Skeletal muscle tissue (tissue), 4 donors: Measurements from ENCODE around the gene ASB10. TPM values are rescaled to one million over a fixed set of nuclear protein-coding genes. Genes with fewer than 3 reads are reported as not detected.

ENCODE experiments used
- H3K27ac ChIP-seq: one replicate; pipeline ENCODE4 v1.7.0; 2013; ENCODE audit warnings: mild to moderate bottlenecking, low read depth, low read length, inconsistent platforms
- H3K27me3 ChIP-seq, 3 donors: one replicate each; pipeline ENCODE4 v1.7.0; 2013; ENCODE audit warnings: low read length in 3 of 3; ENCODE audit not compliant: control insufficient read depth in 3 of 3, insufficient read depth in 3 of 3
- H3K36me3 ChIP-seq, 3 donors: one replicate each; pipeline ENCODE4 v1.7.0; 2013; ENCODE audit warnings: low read length in 3 of 3; ENCODE audit not compliant: control insufficient read depth in 3 of 3, insufficient read depth in 3 of 3
- H3K4me1 ChIP-seq, 3 donors: one replicate each; pipeline ENCODE4 v1.7.0; 2013; ENCODE audit warnings: low read length in 3 of 3, mild to moderate bottlenecking in 3 of 3; ENCODE audit not compliant: control insufficient read depth in 3 of 3, insufficient read depth in 3 of 3
- H3K4me3 ChIP-seq, 3 donors: one replicate each; pipeline ENCODE4 v1.7.0; 2013; ENCODE audit warnings: low read length in 3 of 3
- H3K9ac ChIP-seq, 3 donors: one replicate each; pipeline ENCODE4 v1.7.0; 2013; ENCODE audit warnings: low read length in 3 of 3, mild to moderate bottlenecking in 3 of 3, moderate library complexity in 2 of 3, low read depth in 1 of 3
- H3K9me3 ChIP-seq, 3 donors: one replicate each; pipeline ENCODE4 v1.7.0; 2013; ENCODE audit warnings: low read length in 3 of 3; ENCODE audit not compliant: control insufficient read depth in 3 of 3
- total RNA-seq: library from RNA; depleted of rRNA; stranded (reverse); fragments of >200 nt; gene quantifications from one replicate; pipeline ENCODE4 v1.2.3, GENCODE V29; 2014
- donor health status: Osteomylitis.

ASB10 gene
- total RNA-seq, 1 donor from 2014 or later, result 3.7 TPM

- Histone ChIP-seq H3K27ac (no peak overlapping the region), H3K4me1 (peaks cover 39 to 83% (median 57%) of the 10 kb centered on the region in 3 donors), H3K9me3 (no peaks in the 10 kb centered on the region), H3K36me3 (peaks cover 9 to 33% (median 30%) of the 10 kb centered on the region in 3 donors), H3K4me3 (no peak overlapping the region), H3K27me3 (peaks cover 3 to 5% (median 4%) of the 10 kb centered on the region in 3 donors), H3K9ac (peak overlapping the region in 2 of 3 donors; percentile 32 to 45)
Measured at GRCh38 chr7:151178236-151178635, 8.8 kb downstream of the ASB10 start.

- Histone ChIP-seq H3K36me3 (peaks cover 11 to 30% (median 27%) of the 10 kb centered on the region in 3 donors), H3K9me3 (no peaks in the 10 kb centered on the region), H3K27me3 (peaks cover 3 to 5% (median 4%) of the 10 kb centered on the region in 3 donors), H3K4me1 (peaks cover 37 to 83% (median 51%) of the 10 kb centered on the region in 3 donors), H3K4me3 (no peak overlapping the region), H3K27ac (no peak overlapping the region), H3K9ac (no peak overlapping the region)
Measured at GRCh38 chr7:151177310-151177709, 9.7 kb downstream of the ASB10 start.

- no peak overlapping the region for H3K27ac ChIP-seq
- peaks cover 32 to 78% (median 46%) of the 10 kb centered on the region in 3 donors for H3K4me1 ChIP-seq
- peaks cover 3 to 5% (median 4%) of the 10 kb centered on the region in 3 donors for H3K27me3 ChIP-seq
- peaks cover 11 to 30% (median 27%) of the 10 kb centered on the region in 3 donors for H3K36me3 ChIP-seq
- H3K4me3 ChIP-seq, result no peak overlapping the region
- no peak overlapping the region for H3K9ac ChIP-seq
- H3K9me3 ChIP-seq, result no peaks in the 10 kb centered on the region
Measured at GRCh38 chr7:151176401-151176800, 10.6 kb downstream of the ASB10 start.

- Histone ChIP-seq H3K27ac (no peak overlapping the region), H3K9me3 (no peaks in the 10 kb centered on the region), H3K4me1 (peaks cover 29 to 77% (median 40%) of the 10 kb centered on the region in 3 donors), H3K4me3 (no peak overlapping the region), H3K9ac (peak overlapping the region in 1 of 3 donors; percentile 50), H3K27me3 (peaks cover 3 to 5% (median 4%) of the 10 kb centered on the region in 3 donors), H3K36me3 (peaks cover 11 to 27% (median 24%) of the 10 kb centered on the region in 3 donors)
Measured at GRCh38 chr7:151175793-151176311, 11.2 kb downstream of the ASB10 start.

GRCh38 chr7:151175047-151175792 lies 11.8 kb downstream of the ASB10 start:
- Histone ChIP-seq H3K9ac (peak overlapping the region in 1 of 3 donors; percentile 50), H3K4me1 (peaks cover 23 to 74% (median 34%) of the 10 kb centered on the region in 3 donors), H3K9me3 (no peaks in the 10 kb centered on the region), H3K4me3 (no peak overlapping the region), H3K27me3 (peaks cover 3 to 5% (median 4%) of the 10 kb centered on the region in 3 donors), H3K27ac (no peak overlapping the region), H3K36me3 (peaks cover 6 to 21% (median 17%) of the 10 kb centered on the region in 3 donors)

- Histone ChIP-seq H3K9me3 (no peaks in the 10 kb centered on the region), H3K4me1 (peaks cover 16 to 73% (median 31%) of the 10 kb centered on the region in 3 donors), H3K4me3 (no peak overlapping the region), H3K9ac (peak overlapping the region in 1 of 3 donors; percentile 50), H3K27ac (peak overlapping the region; percentile 12), H3K27me3 (peaks cover 3 to 5% (median 4%) of the 10 kb centered on the region in 3 donors), H3K36me3 (peaks cover 6 to 20% (median 14%) of the 10 kb centered on the region in 3 donors)
Measured at GRCh38 chr7:151174246-151175046, 12.6 kb downstream of the ASB10 start.

GRCh38 chr7:151173386-151174245 lies 13.4 kb downstream of the ASB10 start:
- peaks cover 2 to 17% (median 9%) of the 10 kb centered on the region in 3 donors for H3K36me3 ChIP-seq
- no peak overlapping the region for H3K9ac ChIP-seq
- no peak overlapping the region for H3K4me3 ChIP-seq
- no peak overlapping the region for H3K27ac ChIP-seq
- H3K27me3 ChIP-seq, result peaks cover 3 to 5% (median 4%) of the 10 kb centered on the region in 3 donors
- H3K9me3 ChIP-seq, result no peaks in the 10 kb centered on the region
- H3K4me1 ChIP-seq, result peaks cover 10 to 73% (median 25%) of the 10 kb centered on the region in 3 donors

GRCh38 chr7:151172273-151173141 lies 14.5 kb downstream of the ASB10 start:
- peaks cover 2 to 15% (median 9%) of the 10 kb centered on the region in 3 donors for H3K36me3 ChIP-seq
- H3K27me3 ChIP-seq, result peaks cover 3 to 7% (median 5%) of the 10 kb centered on the region in 3 donors
- H3K9ac ChIP-seq, result no peak overlapping the region
- H3K27ac ChIP-seq, result no peak overlapping the region
- no peaks in the 10 kb centered on the region for H3K9me3 ChIP-seq
- peaks cover 10 to 72% (median 20%) of the 10 kb centered on the region in 3 donors for H3K4me1 ChIP-seq
- H3K4me3 ChIP-seq, result no peak overlapping the region
